Activated T-cell treated with anti-CD3 and anti-CD28 coated beads, Interleukin-2, amount 50 U/mL, for 72 hours (primary cell): ENCODE data around the gene RIMOC1. TPM values are rescaled to one million over a fixed set of nuclear protein-coding genes. Genes with fewer than 3 reads are reported as not detected.

ENCODE experiments used
- ATAC-seq, 2 donors: fragments of 150-1000 bp; cut with Tn5 transposase; replicated peaks in 1 of 2; 2 replicates each; pipeline ENCODE4 v1.10.0; 2021; ENCODE audit warnings: moderate library complexity in 2 of 2, mild to moderate bottlenecking in 1 of 2
- DNase-seq, 2 donors: peaks; one replicate each; pipeline ENCODE4 v3.0.0; 2021 to 2022; ENCODE audit warnings: mixed read lengths in 1 of 2
- H3K27ac Mint-ChIP-seq: one replicate; pipeline ENCODE4 v1.8.0; 2022; ENCODE audit warnings: mild to moderate bottlenecking, moderate library complexity, mixed read lengths
- H3K27me3 Mint-ChIP-seq: one replicate; pipeline ENCODE4 v1.8.0; 2022; ENCODE audit warnings: low read depth, mixed read lengths
- H3K36me3 Mint-ChIP-seq, 2 donors: one replicate each; pipeline ENCODE4 v1.8.0; 2022; ENCODE audit warnings: mixed read lengths in 2 of 2, mild to moderate bottlenecking in 1 of 2; ENCODE audit not compliant: insufficient read depth in 2 of 2
- H3K4me1 Mint-ChIP-seq: one replicate; pipeline ENCODE4 v1.8.0; 2022; ENCODE audit warnings: low read depth, mixed read lengths
- H3K4me3 Mint-ChIP-seq, 2 donors: one replicate each; pipeline ENCODE4 v1.8.0; 2022; ENCODE audit warnings: mild to moderate bottlenecking in 2 of 2, mixed read lengths in 2 of 2, moderate library complexity in 2 of 2
- H3K9me3 Mint-ChIP-seq, 2 donors: one replicate each; pipeline ENCODE4 v1.8.0; 2022; ENCODE audit warnings: mixed read lengths in 2 of 2
- total RNA-seq, 2 donors: library from RNA; stranded (reverse); gene quantifications; one replicate each; pipeline ENCODE4 v1.2.3, GENCODE V29; 2022

Gene RIMOC1, protein sequence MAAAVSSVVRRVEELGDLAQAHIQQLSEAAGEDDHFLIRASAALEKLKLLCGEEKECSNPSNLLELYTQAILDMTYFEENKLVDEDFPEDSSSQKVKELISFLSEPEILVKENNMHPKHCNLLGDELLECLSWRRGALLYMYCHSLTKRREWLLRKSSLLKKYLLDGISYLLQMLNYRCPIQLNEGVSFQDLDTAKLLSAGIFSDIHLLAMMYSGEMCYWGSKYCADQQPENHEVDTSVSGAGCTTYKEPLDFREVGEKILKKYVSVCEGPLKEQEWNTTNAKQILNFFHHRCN
- total RNA-seq, result 10 to 100 TPM; 32.9 to 36.8 TPM

DNA sequence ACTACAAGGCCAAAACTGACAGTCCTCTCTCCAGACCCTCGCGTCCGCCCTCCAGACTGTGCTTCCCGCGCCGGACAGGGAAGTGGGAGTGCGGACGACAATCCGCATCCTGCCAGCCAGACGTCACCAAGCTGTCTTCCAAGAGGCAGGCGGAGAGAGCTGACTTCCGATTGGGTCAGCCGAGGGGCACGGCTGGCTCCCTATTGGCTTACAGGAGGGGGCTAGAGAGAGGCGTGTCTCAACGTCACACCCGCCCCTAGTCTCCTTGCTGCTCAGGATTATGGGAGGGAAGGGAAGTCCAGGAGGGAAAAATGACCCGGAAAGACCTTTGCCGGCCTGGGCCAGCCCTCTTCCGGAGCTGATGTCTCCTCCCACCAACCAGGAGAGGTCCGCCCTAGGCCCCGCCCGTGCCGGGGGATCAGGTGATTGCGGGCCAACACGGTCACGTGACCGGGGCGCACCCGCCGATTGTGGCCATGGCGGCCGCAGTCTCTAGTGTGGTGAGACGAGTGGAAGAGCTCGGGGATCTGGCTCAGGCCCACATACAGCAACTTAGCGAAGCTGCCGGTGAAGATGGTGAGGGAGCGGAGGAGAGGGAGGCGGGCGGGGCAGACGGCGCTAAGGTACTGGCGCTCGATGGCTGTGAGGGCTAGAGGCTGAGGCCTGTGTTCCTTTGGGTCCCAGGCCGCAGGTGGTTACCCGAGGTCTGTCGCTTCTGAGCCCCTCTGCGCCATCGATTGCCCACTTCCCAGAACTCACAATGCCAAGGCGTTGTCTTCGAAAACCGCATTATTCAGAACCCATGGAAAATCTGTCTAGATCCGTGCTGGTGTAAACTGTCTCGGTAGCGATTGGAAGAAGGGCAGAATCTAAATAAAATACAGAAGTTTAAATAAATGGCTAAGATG lies at the start of gene RIMOC1:
Gene RIMOC1, plus strand, starts transcription at position 453 of the 908 bp plus-strand sequence. Its CDS starts 24 bp downstream, at position 477.
- H3K4me1 Mint-ChIP-seq, result peaks cover 48% of the 10 kb centered on the region
- no peaks in the 10 kb centered on the region for H3K9me3 Mint-ChIP-seq
- H3K27me3 Mint-ChIP-seq, result no peaks in the 10 kb centered on the region
- peak; percentile 95 to 97 for ATAC-seq
- H3K4me3 Mint-ChIP-seq, result peak within 1 kb of the TSS; percentile 88 to 89
- H3K27ac Mint-ChIP-seq, result peak within 1 kb of the TSS; percentile 99
- DNase-seq, result peak; percentile 98 to 99
- H3K36me3 Mint-ChIP-seq, result peaks cover 3 to 5% of the 10 kb centered on the region in 2 donors

DNA sequence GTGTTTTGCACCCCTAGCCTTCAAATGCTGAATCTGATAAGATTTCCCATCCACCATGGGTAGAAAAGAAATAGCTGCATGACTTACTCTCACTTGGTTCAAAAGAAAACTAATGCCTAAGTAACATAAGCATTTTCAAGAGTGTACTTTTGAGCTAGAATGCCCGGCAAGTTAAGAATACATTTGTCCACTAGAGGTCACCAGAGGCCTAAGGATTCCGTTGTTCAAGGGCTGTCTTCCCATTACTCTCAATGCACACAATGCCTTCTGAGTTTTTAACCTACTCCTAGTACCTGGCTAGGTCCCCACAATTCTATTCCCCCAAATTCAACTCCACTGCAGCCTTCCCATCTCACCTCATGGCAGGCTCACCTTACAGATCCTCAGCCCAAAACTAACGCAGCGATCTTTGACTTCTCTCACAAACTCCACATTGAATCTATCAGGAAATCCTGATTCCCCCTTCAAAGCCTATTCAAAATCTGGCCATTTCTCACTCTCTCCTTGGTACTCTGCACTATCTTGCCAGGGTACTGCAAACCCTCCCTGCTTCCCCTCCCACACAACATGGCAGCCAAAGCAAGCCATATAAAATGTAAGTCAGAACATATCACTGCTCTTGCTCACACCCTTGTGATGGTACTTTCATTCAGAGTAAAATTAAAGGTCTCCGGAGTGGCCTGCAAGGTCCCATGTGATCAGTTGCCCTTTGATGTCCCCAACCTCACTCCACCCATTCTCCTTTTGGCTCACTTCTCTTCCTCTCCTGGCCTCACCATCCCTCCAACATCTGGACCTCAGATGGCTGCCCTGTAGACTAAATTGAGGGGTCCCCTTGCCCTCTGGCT lies 47.3 kb upstream of the RIMOC1 start:
- ATAC-seq (peak; percentile 76 to 80), DNase-seq (peak; percentile 49 to 68)
- H3K27me3 Mint-ChIP-seq, result no peaks in the 10 kb centered on the region
- no peak overlapping the region for H3K27ac Mint-ChIP-seq
- H3K36me3 Mint-ChIP-seq, result peaks cover 8 to 24% of the 10 kb centered on the region in 2 donors
- H3K4me3 Mint-ChIP-seq, result no peak overlapping the region
- peaks cover 20% of the 10 kb centered on the region for H3K4me1 Mint-ChIP-seq
- H3K9me3 Mint-ChIP-seq, result no peaks in the 10 kb centered on the region

DNA sequence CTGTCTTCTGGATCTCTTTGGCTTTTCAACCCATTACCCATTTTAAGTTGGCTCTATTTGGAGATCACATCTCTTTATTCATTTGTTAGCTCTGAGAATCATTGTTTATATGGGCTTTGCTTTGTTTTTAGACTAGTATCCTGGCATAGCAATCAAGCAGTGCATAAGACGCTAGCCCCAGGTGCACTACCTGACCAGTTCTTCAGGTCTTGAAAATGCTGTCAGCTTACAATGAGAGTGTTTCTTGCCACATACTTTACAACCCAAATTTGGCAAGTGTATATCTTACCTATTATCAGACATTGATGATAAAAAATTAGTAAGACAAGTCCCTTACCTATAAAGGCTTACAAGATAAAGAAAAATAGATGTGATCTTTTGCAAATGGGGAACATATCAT lies 46.2 kb upstream of the RIMOC1 start:
- peaks cover 9 to 21% of the 10 kb centered on the region in 2 donors for H3K36me3 Mint-ChIP-seq
- ATAC-seq (no peak), DNase-seq (no peak)
- peak overlapping the region; percentile 43 for H3K27ac Mint-ChIP-seq
- H3K9me3 Mint-ChIP-seq, result no peaks in the 10 kb centered on the region
- H3K4me3 Mint-ChIP-seq, result no peak overlapping the region
- H3K27me3 Mint-ChIP-seq, result no peaks in the 10 kb centered on the region
- peaks cover 15% of the 10 kb centered on the region for H3K4me1 Mint-ChIP-seq

DNA sequence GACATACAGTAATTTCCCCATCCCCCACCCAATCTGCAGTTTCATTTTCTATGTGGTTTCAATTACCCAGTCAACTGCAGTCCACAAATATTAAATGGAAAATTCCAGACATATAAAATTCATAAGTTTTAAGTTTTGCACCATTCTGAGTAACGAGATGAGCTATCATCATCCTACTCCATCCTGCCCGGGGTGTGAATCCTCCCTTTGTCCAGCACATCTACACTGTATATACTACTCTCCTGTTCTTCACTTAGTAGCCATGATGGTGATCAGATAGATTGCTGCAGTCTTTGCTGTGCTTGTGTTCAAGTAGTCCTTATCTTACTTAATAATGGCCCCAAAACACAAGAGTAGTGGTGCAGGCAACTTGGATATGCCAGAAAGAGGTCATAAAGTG lies 45.3 kb upstream of the RIMOC1 start:
- peak in 1 of 2 donors; percentile 46 for ATAC-seq
- peak overlapping the region; percentile 24 to 41 for H3K4me3 Mint-ChIP-seq
- H3K27ac Mint-ChIP-seq, result peak overlapping the region; percentile 72
- H3K27me3 Mint-ChIP-seq, result no peaks in the 10 kb centered on the region
- DNase-seq, result no peak
- H3K36me3 Mint-ChIP-seq, result peaks cover 7 to 19% of the 10 kb centered on the region in 2 donors
- peaks cover 23% of the 10 kb centered on the region for H3K4me1 Mint-ChIP-seq
- no peaks in the 10 kb centered on the region for H3K9me3 Mint-ChIP-seq

DNA sequence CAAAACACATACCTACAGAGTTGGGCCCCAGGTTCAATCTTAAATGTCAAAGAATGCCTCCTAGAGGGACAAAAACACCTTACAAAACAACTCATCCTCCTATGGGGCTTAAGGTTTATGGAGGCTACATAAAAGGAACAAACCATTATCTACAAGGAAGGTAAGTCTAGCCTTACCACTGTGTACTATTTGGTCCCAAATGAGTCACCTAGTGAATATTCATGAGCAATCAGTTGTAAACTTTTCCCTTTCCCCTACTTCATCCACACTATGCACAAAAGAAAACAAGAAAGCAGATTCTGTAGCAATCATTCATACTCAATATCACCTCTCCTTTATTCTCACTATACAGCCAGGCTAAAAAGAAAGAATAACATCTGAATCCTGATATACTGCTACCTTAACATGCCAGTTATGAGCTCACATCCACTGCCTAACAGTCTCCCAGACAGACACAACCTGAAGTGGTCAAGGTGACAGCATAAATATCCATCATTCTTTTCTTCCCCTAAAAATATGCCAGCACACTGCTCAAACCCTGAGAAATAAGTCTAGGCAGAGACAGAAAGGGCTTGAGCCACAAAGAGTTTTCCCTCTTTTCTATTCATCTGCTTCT lies 40.2 kb upstream of the RIMOC1 start:
- Mint-ChIP-seq H3K9me3 (no peaks in the 10 kb centered on the region), H3K36me3 (peaks cover 7 to 10% of the 10 kb centered on the region in 2 donors), H3K4me1 (peaks cover 70% of the 10 kb centered on the region), H3K27ac (peak overlapping the region; percentile 97), H3K27me3 (no peaks in the 10 kb centered on the region), H3K4me3 (peak overlapping the region; percentile 38 to 59)
- DNase-seq (no peak), ATAC-seq (peak; percentile 79 to 83)

DNA sequence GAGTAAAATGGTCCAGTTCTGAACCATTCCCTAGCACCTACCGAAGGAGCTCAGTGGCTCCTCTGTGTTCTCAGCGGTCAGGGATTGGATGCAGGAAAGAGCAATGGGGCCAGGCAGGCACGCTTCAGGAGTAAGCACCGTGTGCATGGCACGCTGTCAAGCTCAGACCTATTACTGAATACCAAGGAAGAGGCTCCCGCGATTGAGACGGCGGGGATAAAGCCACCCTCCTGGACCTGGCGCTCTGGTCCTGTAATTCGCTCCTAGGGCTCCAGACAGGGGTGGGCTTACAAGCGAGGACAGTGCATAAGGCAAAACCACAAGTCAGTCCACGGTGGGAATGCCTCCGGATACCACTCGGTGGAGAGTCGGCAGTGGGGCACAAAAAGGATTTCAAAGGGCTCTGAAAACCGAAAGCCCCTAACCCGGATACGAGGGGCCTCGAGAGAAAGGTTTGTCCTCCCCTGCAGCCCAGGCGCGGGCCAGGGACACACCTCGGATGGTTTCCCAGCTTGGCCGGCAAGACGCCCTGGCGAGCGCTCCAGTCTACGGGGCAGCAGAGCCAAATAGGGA lies 34.9 kb upstream of the RIMOC1 start:
- H3K27me3 Mint-ChIP-seq, result no peaks in the 10 kb centered on the region
- H3K4me3 Mint-ChIP-seq, result peak overlapping the region; percentile 80 to 93
- no peaks in the 10 kb centered on the region for H3K9me3 Mint-ChIP-seq
- peak overlapping the region; percentile 81 for H3K27ac Mint-ChIP-seq
- ATAC-seq (no peak), DNase-seq (peak in 1 of 2 donors; percentile 29)
- peaks cover 56% of the 10 kb centered on the region for H3K4me1 Mint-ChIP-seq
- H3K36me3 Mint-ChIP-seq, result peaks cover 0 to 4% of the 10 kb centered on the region in 2 donors

DNA sequence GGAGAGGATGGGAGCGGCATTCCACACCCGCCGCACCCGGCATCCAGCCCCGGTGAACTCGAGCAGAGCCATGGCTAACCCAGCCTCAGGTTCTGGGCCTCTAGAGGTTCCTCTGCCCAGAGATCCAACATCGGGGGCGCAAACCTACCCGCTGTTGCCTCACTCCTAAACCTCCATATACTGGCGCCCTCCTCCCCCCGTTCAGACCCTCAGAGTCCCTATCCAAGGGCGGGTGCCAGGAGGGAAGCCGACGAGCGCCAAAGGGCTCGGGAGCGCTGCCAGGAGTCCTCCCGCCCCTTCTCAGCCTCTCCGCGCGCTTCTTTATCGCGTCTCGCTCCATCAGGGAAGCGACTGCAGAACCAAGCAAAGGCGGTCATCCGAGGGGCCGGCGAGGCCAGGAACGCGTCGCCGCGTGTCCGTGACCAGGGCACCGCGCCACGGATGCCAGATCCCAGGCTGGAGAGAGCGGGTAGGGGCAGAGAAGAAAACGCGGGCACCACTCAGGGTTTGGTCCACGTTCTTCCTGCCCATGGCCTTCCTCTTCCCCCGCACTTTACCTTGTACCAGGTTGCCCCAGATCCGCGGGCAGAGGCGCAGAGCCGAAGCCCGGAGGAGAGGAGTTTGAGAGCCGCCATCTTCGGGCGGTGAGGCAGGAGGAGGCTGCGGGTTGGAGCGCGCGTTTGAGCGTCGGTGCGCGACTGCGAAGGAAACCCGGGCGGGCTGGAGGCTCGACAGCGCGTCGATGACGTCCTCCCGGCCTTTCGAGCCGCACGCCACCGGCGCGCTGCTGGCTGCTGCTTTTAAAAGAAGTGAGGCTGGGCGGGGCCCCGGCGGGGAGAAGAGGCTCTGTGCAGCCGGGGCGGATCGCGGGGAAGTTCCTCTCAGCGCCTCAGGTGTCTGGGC lies 34.2 kb upstream of the RIMOC1 start, which contains the start of gene OXCT1:
Gene OXCT1, minus strand, starts transcription at position 702 of the 903 bp plus-strand sequence. Its CDS starts 67 bp downstream, at position 635.
- ATAC-seq, result peak; percentile 95
- Mint-ChIP-seq H3K9me3 (no peaks in the 10 kb centered on the region), H3K4me1 (peaks cover 55% of the 10 kb centered on the region)

DNA sequence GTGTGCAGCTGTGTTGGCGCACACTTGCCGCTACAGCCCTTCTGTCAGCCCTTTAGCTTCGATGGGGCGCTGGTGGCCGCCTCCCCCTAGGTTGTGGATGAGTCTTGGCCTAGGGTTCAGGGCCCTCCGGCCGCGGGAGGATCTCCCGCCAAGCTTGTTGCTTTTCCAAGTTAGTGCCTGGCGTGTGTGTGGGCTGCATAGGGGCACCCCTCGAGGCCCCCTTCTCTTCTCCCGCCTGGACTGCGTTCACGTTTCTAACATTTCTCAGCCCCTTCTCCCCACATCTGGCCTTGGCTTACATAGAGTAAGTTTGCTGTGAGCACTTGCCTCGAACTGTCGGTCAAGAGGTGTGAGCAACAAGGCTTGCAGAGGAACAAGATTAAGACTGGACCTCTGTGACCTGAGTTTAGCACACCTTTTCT lies 33.5 kb upstream of the RIMOC1 start:
- no peaks in the 10 kb centered on the region for H3K27me3 Mint-ChIP-seq
- H3K9me3 Mint-ChIP-seq, result no peaks in the 10 kb centered on the region
- H3K4me1 Mint-ChIP-seq, result peaks cover 54% of the 10 kb centered on the region
- H3K27ac Mint-ChIP-seq, result peak overlapping the region; percentile 91
- DNase-seq, result no peak
- peaks cover 0 to 4% of the 10 kb centered on the region in 2 donors for H3K36me3 Mint-ChIP-seq
- peak overlapping the region; percentile 80 to 93 for H3K4me3 Mint-ChIP-seq
- ATAC-seq, result no peak

More for the DNA sequence above, 34.2 kb upstream of the RIMOC1 start, which contains the start of gene OXCT1:
- H3K27ac Mint-ChIP-seq, result peak within 1 kb of the TSS; percentile 91
- peaks cover 0 to 4% of the 10 kb centered on the region in 2 donors for H3K36me3 Mint-ChIP-seq
- peak within 1 kb of the TSS; percentile 80 to 93 for H3K4me3 Mint-ChIP-seq
- DNase-seq, result peak; percentile 93 to 95
- no peaks in the 10 kb centered on the region for H3K27me3 Mint-ChIP-seq

DNA sequence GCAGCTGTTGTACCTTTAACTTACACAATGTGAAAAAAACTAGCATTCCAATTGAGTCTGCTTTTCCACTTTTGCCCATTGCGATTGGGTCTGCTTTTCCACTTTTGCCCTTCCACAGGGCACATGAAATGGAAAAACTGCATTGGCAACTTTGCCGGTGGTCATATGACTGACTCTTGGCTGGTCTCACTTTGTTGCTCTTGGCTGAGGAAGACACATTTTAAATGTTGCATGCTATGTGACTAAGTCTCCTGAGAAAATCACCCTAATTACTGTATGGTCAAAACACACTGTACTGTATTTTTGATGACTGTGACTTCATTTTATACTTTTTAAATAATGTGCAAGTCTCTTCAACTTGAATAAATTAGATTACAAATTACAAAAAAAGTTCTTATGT lies 32.3 kb upstream of the RIMOC1 start:
- Mint-ChIP-seq H3K36me3 (peaks cover 0 to 4% of the 10 kb centered on the region in 2 donors), H3K27me3 (no peaks in the 10 kb centered on the region), H3K4me1 (peaks cover 44% of the 10 kb centered on the region), H3K4me3 (no peak overlapping the region), H3K27ac (no peak overlapping the region), H3K9me3 (no peaks in the 10 kb centered on the region)
- ATAC-seq (no peak), DNase-seq (no peak)

DNA sequence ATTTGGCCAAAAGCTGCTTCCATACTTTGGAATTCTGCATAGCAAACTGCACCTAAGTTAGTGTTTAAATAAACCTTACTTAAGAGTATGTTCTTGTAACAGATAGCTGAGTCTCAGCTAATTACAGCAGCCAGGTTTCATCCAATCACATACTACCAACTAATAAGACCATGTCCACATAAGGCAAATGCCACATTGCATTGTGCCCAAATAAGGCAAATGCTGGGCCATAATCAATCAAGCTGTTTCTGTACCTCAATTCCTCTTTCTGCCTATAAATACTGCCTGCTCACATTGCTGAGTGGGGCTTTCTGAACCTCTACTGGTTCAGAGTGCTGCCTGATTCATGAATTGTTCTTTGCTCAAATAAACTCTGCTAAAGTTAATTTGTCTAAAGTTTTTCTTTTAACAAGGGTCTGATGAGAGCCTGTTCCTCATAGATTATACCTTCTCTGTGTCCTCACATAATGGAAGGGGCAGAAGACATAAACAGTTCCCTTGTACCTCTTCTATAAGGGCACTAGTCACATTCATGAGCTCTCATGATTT lies 29.6 kb upstream of the RIMOC1 start:
- peaks cover 20% of the 10 kb centered on the region for H3K4me1 Mint-ChIP-seq
- peaks cover under 1% of the 10 kb centered on the region for H3K27me3 Mint-ChIP-seq
- DNase-seq, result no peak
- no peak for ATAC-seq
- peak overlapping the region in 1 of 2 donors; percentile 23 for H3K4me3 Mint-ChIP-seq
- no peaks in the 10 kb centered on the region for H3K9me3 Mint-ChIP-seq
- H3K36me3 Mint-ChIP-seq, result no peaks in the 10 kb centered on the region
- no peak overlapping the region for H3K27ac Mint-ChIP-seq

DNA sequence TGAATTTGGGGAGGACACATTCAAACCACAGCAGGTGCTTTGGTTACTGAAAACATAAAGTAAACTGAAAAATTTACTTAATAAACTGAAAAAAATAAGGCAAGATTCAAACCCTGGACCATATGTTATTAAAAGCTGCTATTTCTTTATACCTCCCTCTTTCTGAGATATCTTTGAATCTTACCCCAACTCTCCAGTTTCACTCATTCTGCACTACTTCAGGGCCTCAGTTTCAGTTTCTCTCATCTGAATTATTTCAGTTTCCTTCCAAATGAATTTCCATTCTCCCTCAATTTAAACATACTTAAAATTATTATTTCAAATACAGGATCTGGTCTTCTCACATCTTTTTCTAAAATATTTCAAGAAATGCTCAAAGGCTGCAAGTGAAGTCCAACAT lies 29.0 kb upstream of the RIMOC1 start:
- DNase-seq, result no peak
- Mint-ChIP-seq H3K4me1 (peaks cover 20% of the 10 kb centered on the region), H3K4me3 (peak overlapping the region in 1 of 2 donors; percentile 23), H3K9me3 (no peaks in the 10 kb centered on the region), H3K27ac (peak overlapping the region; percentile 1), H3K27me3 (peaks cover 5% of the 10 kb centered on the region), H3K36me3 (no peaks in the 10 kb centered on the region)
- ATAC-seq, result no peak
